HG03039 (cell line): Measurements from ENCODE around the gene RPL26.
"Not testable (repeated sequence)": the region's sequence is repeated elsewhere in the genome, so short reads cannot be mapped to it uniquely, and the experiment has no call there.

Source experiments
- ATAC-seq: cut with Tn5 transposase; IDR thresholded peaks from one replicate; pipeline ENCODE4 v1.9.1; 2021; ENCODE audit warnings: mild to moderate bottlenecking, moderate library complexity; ENCODE audit not compliant: unreplicated experiment

The RPL26 gene

DNA sequence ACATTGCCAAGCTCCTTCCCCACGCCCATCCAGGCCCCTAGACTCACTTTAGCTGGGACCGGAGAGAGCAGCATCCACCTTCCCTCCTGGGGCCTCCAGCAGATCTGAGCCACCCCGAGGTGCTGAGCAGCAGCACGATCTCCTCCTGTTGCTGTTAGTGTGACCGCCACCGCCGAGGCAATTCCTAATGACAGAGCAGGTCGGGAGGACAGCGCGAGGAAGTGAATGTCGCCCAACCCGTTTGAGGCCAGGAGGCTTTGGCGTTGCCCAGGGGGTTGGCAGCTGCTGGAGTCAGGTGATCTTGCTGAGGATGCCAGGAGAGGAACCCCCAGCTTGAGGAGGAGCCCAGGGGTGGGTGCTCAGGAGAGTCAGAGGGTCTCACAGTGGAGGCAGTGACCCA lies 14.6 kb upstream of the RPL26 start, which contains the start of gene RNF222:
RNF222 (minus strand) TSS at position 192 of the 400 bp plus-strand sequence. CDS start 4,366 bp downstream, outside the sequence.
- ATAC-seq, result no peak

DNA sequence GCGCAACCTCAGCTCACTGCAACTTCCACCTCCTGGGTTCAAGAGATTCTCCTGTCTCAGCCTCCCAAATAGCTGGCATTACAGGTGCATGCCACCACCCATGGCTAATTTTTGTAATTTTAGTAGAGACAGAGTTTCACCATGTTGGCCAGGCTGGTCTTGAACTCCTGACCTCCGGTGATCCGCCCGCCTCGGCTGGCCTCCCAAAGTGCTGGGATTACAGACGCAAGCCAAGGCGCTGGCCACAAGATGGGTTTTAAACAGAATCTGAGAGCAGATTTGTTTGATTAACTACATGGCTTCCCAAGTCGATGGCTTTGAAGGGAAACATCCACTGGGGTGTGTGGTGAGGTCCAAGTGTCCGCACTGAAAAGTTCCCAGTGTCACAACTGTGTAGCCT lies 11.5 kb upstream of the RPL26 start:
- not testable (repeated sequence) for ATAC-seq

DNA sequence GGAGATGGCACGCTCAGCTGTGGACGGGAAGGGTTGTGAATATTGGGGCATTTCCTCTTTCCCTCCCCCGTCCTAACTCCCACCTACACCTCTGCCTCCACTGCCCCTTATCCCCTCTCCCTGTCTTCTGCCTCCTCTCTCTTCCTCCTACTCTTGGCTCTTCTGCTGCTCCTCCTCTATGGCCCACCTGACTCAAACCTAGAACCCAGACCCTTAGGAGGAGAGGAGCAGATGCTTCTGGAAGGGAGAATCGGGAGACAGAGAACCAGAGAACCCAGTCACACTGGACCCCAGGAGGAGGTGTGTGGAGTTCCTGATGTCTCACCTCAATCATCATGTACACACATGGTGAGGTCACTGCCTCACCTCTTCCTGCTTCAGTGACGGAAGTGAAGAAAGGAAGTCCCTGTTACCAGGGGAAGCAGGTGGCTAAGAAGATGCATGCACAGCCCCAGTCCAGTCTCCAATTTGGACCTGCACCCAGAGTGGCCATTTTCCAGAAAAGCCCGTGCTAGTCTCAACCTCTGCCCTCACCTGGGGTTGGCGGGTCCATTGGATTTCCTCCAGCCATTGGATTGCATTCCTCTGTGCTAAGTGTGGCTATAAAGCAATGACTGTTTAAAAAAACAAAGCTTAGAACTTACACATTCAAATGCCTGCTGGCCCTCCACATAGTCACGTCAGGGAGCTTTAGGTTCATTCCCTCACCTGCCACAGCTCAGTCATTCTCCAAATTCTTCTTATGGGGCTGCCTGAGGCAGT lies 10.7 kb upstream of the RPL26 start:
- no peak for ATAC-seq

DNA sequence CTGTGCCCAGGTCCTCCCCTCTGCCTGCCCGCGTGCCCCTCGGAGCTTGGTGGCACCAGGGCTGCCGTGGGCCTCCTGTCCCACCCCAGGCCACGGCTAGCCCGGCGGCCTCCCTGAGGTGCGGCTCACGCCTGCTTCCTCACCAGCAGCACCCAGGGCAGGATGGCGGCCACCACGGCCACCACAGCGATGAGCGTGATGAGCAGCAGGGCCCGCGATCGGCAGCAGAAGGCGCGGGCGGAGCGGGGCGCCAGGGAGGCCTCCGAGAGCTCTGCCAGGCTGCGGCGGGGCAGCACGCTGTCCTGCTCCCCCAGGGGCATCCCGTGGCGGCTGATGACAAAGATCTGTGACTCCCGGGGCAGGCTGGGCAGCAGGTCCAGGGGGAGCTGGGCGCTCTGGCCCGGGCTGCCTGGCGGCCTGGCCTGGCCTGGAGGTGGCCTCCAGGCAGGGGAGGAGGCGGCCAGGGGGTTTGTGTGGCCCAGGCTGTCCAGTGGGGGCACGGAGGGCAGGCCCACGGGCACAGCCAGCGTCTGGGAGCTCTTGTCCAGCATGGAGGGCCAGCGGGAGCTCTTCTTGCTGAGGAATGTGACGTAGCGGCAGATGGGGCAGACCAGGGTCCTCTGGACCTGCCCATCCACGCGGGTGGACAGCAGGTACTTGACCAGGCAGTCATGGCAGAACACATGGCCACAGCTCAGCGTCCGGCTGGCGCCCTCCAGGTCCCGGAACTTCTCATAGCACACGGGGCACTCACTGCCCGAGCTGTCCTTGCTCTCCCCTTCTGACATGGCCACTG lies 9.9 kb upstream of the RPL26 start:
- no peak for ATAC-seq

DNA sequence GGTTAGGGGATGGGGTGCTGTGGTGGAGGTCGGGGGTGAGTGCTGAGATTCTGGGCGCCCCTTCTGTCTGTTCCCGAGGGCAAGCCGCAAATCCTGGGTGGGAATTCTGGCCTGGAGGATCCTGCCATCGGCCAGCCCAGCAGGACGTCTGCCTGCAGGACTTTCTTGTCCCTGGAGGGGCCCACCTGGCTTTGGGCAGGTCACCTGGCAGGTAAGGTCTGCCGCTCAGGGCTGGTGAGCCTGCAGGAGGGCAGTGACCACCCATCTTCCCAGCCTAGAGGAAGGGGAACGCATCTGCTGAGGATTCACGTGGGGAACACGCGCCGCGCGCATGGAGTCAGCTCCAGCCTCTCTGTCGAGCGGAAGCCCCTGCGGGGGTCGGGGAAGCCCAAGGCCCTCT lies 9.3 kb upstream of the RPL26 start:
- ATAC-seq, result no peak

DNA sequence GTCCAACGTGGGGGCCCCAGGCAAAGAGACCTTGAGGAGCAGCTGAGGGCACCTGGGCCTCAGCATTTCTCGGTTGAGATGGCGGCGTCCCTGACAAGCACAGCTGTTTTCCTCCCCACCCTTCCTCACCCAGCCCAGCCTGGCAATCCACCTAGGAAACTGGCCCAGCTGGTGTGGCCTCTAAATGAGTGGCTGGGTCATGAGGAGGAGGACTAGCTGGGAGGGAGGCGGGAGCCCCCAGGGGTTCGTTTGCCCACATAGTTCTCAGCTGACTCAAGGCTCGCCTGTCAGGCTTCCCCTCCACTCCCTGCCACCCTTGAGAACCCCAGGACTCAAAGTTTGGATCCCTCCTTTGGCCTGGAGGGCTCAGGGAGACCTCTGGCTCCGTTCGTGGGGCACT lies 8.7 kb upstream of the RPL26 start:
- no peak for ATAC-seq

DNA sequence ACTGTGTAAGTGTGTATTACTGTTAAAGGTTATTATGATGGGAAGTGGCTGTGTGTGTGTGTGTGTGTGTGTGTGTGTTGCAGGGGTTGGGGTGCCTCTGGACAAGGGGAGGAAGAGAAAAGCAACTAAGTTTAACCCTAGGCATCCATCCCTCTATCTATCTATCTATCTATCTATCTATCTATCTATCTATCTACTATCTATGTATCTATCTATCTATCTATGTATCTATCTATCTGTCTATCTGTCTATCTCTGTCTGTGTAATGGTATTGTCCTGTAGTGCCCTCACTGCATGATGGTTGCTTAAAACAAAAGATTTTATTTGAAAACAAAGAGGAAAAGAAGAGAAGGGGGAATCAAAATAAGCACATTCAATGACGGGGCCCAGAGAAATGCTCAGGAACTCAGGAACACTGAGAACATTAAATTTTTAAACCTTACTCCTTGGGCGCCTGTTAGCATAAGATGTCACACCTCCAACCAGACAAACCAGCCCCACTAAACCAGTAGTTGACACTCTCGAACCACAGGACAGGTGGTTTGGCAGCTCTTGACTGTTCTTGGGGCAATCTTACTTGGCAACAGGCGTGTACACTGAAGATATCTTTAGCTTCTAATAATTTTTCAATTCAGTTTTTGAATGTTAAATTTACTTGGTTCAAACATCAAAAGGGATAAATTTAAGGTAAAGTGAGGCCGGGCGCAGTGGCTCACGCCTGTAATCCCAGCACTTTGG lies 5.1 kb upstream of the RPL26 start:
- no peak for ATAC-seq

DNA sequence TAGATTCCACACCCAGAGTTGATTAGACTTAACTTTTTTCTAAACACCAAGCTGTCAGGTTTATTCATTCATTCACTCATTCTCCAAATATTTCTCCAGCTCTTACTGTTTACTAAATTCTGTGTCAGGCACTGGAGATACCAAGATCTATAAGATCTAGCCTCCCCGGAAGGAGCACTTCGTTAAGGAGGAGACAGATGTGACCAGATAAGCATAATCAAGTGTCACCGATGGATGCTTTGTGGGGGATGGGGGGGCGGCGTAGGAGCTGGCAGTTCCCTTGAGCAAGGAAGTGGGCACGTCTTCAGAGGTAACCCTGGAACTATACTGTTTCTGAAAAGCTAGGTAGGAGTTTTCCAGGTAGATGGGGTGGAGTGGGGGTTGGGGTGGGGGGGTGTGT lies 3.8 kb upstream of the RPL26 start:
- ATAC-seq, result no peak

DNA sequence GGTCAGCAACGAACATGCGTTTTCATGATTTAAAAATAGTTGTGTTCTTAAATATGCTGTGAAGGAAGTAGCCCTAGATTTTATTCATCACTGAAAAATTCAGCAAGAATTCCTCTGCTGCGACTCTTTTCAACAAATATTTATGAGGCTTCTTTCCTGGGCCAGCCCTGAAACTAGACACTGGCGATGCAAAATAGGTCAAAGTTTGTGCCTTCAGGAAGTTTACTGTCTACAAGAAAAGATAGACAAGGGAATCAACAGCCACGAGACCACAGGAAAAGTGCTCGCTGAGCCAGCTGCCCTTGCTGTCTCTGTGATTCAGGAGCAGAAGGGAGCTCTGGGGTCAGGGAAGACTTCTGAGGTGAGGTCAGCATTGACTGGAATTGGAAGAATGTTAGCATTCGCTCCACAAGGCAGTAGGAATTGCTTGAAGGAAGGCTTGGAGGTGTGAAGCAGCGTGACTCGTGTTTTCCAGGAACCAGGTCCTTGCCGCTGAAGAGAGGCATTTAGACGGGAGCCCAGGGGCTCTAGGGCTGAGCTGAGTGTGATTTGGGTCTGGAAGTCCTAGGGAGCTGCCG lies 1.9 kb upstream of the RPL26 start:
- ATAC-seq, result no peak

DNA sequence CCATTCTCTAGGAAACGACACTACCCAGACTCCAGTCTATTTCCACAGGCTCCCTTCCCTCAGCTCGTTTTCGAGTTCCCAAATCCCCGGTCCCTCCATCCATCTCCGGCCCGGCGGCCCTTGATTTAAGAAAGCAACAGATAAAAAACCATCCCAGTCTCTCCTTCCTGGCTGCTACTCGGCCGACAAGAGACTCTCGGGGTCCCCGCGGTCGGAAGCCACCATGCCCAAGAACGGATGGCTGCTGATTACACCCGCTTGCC lies 182 bp downstream of the RPL26 start:
- ATAC-seq, result peak; percentile 3

DNA sequence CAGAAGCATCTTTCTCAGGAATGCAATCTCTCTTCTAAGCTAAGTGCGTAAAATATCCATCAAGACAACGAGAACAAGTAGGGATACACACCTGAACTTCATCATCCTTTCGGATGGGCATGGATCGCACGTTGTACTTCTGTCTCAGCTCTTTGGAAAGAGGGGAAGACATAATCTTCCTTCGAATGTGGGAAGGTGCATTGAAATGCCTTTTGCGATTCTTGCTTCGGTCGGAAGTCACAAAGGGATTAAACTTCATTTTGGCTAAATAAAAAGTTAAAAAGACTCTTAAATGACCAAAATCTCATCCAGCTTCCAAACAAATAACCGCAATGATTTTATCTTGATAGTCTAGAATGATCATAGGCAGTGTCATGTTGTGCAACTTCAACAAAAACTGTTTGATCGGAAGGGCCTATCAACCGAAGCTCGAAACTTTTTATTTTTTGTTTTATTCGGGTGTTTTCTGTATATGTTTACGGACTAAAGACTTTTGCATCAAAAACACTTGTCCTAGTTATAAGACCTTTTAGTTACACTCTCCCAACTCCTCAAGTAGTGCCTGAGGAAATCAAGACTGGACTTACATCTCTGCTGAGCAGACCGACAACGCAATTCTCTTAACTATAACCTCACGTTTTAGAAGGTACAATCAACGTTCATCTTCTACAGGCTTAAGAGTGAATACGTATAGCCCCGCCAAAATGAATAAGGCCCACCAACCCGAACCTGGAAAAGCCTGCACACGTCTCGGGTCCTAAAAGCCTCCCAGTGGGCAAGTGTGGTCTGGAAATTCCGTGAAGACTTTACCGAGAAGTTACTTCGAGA lies 727 bp downstream of the RPL26 start:
- no peak for ATAC-seq

DNA sequence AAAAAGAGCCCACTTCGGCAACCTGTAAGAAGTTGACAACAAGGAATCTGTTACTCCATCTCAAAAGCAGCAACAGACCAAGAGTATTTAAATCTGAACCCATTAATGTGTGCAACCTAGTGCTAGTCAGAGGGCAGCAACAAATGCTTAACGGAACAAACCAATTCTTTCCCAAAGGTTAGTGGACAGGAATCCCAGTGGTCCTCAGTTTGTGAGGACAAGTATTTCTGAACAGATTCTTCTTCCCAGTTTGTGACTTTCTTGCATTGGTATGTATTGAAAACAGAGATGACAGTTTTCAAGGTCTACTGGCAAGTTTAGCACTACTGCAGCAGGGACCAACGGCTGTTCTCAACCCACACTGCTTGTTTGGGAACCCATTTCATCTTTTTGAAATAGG lies 2.9 kb downstream of the RPL26 start:
- ATAC-seq, result no peak

DNA sequence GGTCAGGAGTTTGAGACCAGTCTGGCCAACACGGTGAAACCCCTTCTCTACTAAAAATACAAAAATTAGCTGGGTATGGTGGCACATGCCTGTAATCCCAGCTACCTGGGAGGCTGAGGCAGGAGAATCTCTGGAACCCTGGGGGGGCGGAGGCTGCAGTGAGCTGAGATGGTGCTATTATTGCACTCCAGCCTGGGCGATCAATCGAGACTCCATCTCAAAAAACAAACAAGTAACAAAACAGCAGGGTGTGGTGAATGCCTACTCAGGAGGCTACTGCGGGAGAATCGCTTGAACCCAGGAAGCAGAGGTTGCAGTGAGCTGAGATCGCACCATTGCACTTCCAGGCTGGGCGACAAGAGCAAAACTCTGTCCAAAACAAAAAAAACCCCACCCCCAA lies 4.9 kb downstream of the RPL26 start:
- ATAC-seq, result not testable (repeated sequence)

DNA sequence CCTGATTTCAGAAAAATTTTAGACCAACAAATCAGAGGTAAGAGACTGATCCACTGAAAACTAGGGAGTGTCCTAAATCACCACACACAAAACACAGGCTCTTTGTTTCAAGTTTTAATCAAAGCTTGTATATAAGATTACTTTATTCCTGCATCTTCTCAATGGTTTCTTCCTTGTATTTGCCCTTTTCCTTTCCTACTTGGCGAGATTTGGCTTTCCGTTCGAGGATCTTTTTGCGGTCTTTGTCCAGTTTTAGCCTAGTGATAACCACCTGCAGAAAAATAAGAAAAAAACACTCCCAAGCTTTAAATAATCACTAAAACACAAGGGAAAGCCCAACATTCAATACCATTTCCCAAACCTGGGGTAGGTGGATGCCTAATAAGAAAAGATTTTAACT lies 5.6 kb downstream of the RPL26 start:
- no peak for ATAC-seq

DNA sequence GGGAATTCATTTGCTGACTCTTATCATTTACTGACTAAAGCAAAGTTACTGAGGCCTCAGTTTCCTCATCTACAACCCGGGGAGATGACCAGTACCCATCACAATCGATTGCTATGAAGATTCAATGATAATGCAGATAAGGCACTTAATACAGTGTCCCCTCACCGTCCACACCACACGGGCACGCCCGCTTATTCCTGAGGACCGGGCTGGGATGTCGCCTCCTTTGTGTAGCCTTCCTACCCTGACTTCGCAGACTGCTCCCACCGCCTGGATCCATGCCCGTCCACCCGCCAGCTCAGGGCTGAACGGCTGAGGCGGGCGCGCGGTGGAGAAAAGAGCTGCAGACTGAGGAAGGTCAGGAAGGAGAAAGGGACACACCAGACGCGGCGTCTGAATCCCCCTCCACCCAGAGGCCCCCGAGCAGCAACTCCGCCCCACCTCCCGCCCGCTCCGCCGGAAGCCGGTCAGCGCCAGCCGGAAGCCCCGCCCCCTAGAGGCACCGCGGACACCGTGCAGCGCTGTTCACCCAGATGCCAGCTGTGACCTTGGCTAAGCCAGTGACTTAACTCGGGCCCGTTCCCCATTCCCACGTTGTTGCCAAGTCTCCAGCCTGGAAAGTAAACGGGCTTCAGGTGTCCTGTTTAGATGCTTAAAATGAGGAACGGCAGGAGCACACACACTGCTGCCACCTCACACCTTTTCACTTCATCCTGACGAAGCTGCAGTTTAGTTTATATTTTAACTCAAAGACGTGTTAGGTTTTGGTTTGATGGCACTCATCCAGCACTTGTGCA lies 6.5 kb downstream of the RPL26 start, which contains the start of gene KRABD2:
KRABD2 (minus strand) TSS at position 434 of the 797 bp plus-strand sequence.
- peak; percentile 81 for ATAC-seq

DNA sequence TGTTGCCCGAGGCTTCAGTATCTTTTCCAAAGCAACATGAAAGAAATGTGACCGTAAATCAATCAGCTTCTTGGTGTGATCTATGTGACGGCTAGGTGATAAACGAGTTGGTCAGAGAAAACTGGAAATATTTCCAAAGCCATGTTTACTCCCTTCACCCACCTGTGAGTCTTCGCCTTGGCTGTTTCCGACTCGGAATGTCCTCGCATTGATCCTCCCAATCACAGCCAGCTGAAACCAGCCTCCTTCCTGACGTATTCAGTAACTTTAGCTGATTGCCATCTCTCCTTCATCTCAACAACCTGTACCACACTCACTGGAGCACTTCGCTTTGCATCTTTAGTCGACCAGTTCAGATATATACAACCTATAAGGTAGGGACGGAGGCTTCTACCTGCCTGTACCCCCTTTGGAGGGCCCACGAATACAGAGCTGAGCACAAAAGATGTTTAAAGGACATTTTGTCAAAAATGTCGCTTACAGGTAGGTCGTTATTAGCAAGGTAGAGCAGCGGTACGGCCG lies 7.2 kb downstream of the RPL26 start:
- ATAC-seq, result no peak

DNA sequence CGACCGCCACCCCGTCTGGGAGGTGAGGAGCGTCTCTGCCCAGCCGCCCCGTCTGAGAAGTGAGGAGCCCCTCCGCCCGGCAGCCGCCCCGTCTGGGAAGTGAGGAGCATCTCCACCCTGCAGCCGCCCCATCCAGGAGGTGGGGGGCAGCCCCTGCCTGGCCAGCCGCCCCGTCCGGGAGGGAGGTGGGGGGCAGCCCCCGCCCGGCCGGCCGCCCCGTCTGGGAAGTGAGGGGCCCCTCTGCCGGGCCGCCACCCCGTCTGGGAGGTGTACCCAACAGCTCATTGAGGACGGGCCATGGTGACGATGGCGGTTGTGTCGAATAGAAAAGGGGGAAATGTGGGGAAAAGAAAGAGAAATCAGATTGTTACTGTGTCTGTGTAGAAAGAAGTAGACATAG lies 9.1 kb downstream of the RPL26 start:
- not testable (repeated sequence) for ATAC-seq

DNA sequence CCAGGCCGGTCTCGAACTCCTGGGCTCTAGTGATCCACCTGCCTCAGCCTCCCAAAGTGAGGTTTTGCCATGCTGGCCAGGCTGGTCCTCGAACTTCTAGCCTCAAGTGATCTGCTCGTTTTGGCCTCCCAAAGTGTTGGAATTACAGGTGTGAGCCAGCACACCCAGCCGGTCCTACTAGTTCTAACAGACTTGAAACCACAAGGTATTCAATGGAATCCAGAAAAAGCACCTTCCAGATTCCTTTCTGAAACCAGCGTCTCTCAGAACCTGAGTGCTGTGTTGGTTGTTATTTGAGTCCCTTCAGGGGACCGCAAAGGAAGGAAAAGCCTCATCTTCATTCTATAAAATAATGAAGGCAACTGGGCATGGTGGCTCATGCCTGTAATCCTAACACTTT lies 10.6 kb downstream of the RPL26 start:
- ATAC-seq, result no peak

DNA sequence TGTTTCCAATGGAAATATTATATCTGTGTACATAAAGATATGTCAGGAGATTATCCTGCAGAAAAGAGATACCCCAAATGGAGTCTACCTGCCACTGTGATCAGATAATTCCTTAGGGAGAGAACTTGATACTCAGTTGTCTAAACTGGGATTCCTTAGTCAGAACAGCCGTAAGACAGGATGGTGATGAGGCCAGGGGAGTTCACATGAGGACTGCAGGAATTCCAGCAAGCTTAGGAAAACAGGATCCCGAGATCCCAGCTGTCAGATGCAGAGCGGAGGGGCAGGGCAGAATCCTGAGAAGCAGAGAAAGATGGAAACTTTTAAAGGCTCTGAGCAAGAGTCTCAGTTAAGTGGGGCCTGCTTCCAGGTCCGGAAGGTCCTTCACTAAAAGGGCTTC lies 11.2 kb downstream of the RPL26 start:
- no peak for ATAC-seq
